Measurements from ENCODE around the gene DTNA.

DTNA gene

DNA sequence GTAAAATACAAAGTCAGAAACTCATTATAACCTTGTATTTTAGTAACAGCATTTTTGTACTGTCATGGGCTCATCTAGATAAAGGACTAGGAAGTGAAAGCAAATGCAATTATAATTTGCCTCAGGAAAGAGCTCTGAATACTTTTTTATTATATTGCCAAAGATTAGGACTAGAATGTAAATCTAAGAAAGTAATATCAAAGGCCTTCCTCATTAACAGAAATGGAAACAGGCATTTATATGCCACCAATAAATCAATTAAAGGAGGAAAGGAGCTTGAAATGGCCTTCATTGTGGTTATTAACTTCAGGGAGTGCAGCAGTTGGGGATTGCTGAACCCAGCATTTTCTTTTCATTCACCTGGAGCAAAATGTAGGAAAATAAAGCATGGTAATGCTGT lies 39.6 kb downstream of the DTNA start:
- H3K4me3 ChIP-seq (ENCODE audit: low read depth, low read length): no peak overlapping the region
- TF ChIP-seq, protein P1, sequence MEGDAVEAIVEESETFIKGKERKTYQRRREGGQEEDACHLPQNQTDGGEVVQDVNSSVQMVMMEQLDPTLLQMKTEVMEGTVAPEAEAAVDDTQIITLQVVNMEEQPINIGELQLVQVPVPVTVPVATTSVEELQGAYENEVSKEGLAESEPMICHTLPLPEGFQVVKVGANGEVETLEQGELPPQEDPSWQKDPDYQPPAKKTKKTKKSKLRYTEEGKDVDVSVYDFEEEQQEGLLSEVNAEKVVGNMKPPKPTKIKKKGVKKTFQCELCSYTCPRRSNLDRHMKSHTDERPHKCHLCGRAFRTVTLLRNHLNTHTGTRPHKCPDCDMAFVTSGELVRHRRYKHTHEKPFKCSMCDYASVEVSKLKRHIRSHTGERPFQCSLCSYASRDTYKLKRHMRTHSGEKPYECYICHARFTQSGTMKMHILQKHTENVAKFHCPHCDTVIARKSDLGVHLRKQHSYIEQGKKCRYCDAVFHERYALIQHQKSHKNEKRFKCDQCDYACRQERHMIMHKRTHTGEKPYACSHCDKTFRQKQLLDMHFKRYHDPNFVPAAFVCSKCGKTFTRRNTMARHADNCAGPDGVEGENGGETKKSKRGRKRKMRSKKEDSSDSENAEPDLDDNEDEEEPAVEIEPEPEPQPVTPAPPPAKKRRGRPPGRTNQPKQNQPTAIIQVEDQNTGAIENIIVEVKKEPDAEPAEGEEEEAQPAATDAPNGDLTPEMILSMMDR (IDR thresholded peaks at IDR 0.05; ENCODE audit: low read depth, low read length, missing control alignments): no peak
- DNase-seq (ENCODE audit: low read depth): no peak

DNA sequence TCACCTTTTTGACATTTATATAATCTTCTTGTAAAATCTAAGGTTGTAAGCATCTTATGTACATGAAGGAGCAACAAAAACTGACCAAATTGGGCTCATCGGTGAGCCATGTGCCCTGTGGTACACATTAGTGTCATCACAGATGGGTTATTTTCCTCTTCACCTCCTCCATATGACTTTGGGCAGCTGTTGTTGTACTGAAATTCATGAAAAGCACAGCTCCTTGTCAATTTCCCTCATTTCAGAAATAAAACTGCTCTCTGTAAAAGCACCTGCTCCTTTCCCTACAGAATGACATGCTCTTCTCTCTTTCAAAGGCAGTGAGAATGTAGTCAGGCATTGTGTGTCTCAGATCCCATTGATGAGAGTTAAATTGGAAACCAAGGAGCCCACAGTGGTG lies 42.0 kb downstream of the DTNA start:
- no peak overlapping the region for H3K4me3 ChIP-seq (ENCODE audit: low read depth, low read length)
- TF ChIP-seq, protein P1 (IDR thresholded peaks at IDR 0.05; ENCODE audit: low read depth, low read length, missing control alignments): no peak
- DNase-seq (ENCODE audit: low read depth): no peak

DNA sequence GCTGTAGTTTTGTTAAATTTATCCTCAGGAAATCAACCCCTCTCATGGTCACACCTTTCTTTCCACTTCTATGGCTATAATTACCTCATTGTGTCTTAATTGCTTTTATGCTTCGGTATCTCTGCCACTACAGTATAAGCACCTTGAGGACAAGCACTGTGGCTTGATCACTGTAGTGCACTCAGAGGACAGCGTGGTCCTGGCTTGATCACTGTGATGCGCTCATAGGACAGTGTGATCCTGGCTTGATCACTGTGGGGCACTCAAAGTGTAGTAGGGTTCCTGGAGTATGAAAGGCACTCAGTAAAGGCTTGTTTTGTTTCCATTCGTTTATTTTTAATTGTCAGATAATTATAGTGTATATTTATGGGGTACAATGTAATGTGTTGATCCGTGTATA lies 44.2 kb downstream of the DTNA start:
- TF ChIP-seq, protein P1 (IDR thresholded peaks at IDR 0.05; ENCODE audit: low read depth, low read length, missing control alignments): no peak

DNA sequence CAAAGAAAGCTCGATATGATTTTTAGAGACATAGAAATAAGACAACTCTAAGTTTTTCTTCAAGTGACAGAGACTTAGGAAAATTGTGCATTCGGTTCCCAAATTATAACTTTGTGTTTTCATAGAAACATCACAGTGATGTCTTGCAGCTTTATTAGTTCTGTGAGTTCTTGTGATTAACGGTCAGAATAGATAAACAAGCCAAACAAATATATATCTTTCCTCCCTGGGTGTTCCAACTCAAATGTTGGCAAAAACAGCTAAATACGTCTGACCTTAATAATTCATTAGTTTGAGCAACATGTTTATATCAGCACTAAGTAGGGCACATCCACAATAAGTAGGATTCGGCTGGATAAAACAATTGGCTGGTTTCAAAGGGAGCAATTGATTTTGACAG lies 47.6 kb downstream of the DTNA start:
- DNase-seq (ENCODE audit: low read depth): no peak

More for the DNA sequence above, 44.2 kb downstream of the DTNA start:
- no peak for DNase-seq (ENCODE audit: low read depth)
- no peak overlapping the region for H3K4me3 ChIP-seq (ENCODE audit: low read depth, low read length)

DNA sequence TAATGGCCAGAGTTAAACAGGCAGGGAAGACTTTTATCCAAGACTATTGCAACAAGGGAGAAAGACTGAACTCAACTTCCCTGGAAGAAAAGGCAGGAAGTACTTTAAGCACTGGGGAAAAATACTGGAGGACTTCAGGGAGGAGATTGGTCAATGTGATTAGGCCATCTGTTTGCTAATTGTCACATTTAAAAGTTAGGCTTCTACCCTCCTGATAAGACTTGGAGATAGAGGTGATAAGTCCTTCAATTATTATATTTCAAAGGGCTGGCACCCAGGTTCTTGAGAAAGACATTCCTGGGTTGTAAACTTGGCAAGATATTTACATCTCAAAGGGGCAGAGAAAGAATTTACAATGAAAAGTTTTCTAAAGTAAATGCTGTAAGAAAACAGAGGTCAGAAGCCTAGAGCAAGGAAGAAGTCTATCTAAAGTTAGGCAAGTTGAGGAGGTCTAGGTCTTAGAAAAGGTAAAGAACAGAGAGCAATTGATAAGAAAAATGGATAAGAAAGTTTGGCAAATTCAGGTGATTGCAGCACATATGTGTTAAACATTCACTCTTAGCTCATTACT lies 48.4 kb downstream of the DTNA start:
- H3K4me3 ChIP-seq (ENCODE audit: low read depth, low read length): no peak overlapping the region
- no peak for DNase-seq (ENCODE audit: low read depth)
- TF ChIP-seq, protein P1 (IDR thresholded peaks at IDR 0.05; ENCODE audit: low read depth, low read length, missing control alignments): no peak

More for the DNA sequence above, 47.6 kb downstream of the DTNA start:
- no peak overlapping the region for H3K4me3 ChIP-seq (ENCODE audit: low read depth, low read length)
- TF ChIP-seq, protein P1 (IDR thresholded peaks at IDR 0.05; ENCODE audit: low read depth, low read length, missing control alignments): no peak

DNA sequence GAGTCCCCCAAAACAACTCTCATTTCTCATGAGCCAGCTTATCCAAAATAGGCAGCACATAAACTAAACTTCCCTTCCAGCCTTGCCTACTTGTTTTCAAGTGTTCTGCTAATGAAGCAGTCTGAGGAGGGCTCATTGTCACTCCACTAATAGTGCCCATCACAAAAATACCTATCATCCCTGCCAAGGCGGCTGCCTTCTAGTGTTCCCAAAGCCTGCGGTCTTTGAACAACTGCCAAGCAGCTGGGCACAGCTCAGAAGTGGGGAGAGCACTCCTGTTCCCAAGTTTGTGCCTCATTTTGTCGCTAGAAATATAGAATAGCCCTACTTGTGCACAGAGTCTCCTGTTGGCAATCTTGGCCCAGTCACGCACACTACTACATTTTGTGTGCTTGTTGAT lies 50.3 kb downstream of the DTNA start:
- H3K4me3 ChIP-seq (ENCODE audit: low read depth, low read length): no peak overlapping the region
- no peak for DNase-seq (ENCODE audit: low read depth)
- TF ChIP-seq, protein P1 (IDR thresholded peaks at IDR 0.05; ENCODE audit: low read depth, low read length, missing control alignments): no peak

DNA sequence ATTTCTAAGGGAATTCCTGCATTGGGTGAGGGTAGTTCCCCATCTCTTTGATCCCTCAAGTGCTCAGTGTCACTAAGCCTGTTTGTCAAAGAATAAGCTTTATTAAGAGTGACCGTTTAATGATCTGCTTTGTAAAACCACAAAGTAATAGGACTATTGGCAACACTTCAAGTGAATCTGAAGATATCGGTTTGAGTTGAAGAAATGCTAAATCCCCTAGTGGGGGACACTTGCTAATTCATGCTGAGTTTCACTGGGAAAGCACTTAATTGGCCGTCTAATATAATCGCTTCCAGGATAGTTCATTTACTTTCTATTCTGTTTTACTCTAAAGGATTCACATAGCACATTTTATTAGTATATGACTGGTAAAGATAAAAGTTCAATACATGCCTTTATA lies 54.4 kb downstream of the DTNA start:
- TF ChIP-seq, protein P1 (IDR thresholded peaks at IDR 0.05; ENCODE audit: low read depth, low read length, missing control alignments): peak; percentile 11
- no peak overlapping the region for H3K4me3 ChIP-seq (ENCODE audit: low read depth, low read length)
- no peak for DNase-seq (ENCODE audit: low read depth)

All from GM12864 (cell line).